Tibial nerve (tissue), 4 donors: ENCODE results near the gene TCP1.

Source experiments
- CTCF ChIP-seq, 5 experiments: fragments of 200-600 bp in 3 of 5; fragments of 450-650 bp in 2 of 5; sonication (generic) in 3 of 5; IDR thresholded peaks; one replicate each; pipeline ENCODE4 v1.5.1; 2016 to 2019; ENCODE audit warnings: antibody characterized with exemption in 5 of 5, mild to moderate bottlenecking in 3 of 5, moderate library complexity in 2 of 5
- EP300 ChIP-seq, 2 donors: sonication (generic); formaldehyde crosslinking; IDR thresholded peaks; one replicate each; pipeline ENCODE4 v1.6.1; 2017; ENCODE audit warnings: antibody characterized with exemption in 2 of 2, mild to moderate bottlenecking in 1 of 2
- POLR2A ChIP-seq, 2 donors: fragments of 450-650 bp; IDR thresholded peaks; one replicate each; pipeline ENCODE4 v1.6.1; 2017; ENCODE audit warnings: antibody characterized with exemption in 2 of 2, mild to moderate bottlenecking in 2 of 2, moderate library complexity in 2 of 2

GRCh38 chr6:159805440-159806020 is 16.1 kb upstream of the TCP1 start:
- TF ChIP-seq CTCF (IDR thresholded peaks at IDR 0.05), result no peak
- no peak for TF ChIP-seq EP300 (IDR thresholded peaks at IDR 0.05)
- no peak for TF ChIP-seq POLR2A (IDR thresholded peaks at IDR 0.05)
